Effector CD8-positive, alpha-beta T cell (primary cell): ENCODE data around the gene BICDL2.
"Not testable (repeated sequence)": the region's sequence is repeated elsewhere in the genome, so short reads cannot be mapped to it uniquely, and the experiment has no call there.

Experiments
- DNase-seq: peaks from one replicate; lab custom pipeline; 2025; lab: John Stamatoyannopoulos, UW
- total RNA-seq, 4 experiments: gene quantifications; one replicate each; lab custom pipeline; 2026; lab: John Stamatoyannopoulos, UW

The BICDL2 gene, protein sequence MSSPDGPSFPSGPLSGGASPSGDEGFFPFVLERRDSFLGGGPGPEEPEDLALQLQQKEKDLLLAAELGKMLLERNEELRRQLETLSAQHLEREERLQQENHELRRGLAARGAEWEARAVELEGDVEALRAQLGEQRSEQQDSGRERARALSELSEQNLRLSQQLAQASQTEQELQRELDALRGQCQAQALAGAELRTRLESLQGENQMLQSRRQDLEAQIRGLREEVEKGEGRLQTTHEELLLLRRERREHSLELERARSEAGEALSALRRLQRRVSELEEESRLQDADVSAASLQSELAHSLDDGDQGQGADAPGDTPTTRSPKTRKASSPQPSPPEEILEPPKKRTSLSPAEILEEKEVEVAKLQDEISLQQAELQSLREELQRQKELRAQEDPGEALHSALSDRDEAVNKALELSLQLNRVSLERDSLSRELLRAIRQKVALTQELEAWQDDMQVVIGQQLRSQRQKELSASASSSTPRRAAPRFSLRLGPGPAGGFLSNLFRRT
- total RNA-seq: 0 to 0.98 (median 0.27) reads per million in 4 experiments

DNA sequence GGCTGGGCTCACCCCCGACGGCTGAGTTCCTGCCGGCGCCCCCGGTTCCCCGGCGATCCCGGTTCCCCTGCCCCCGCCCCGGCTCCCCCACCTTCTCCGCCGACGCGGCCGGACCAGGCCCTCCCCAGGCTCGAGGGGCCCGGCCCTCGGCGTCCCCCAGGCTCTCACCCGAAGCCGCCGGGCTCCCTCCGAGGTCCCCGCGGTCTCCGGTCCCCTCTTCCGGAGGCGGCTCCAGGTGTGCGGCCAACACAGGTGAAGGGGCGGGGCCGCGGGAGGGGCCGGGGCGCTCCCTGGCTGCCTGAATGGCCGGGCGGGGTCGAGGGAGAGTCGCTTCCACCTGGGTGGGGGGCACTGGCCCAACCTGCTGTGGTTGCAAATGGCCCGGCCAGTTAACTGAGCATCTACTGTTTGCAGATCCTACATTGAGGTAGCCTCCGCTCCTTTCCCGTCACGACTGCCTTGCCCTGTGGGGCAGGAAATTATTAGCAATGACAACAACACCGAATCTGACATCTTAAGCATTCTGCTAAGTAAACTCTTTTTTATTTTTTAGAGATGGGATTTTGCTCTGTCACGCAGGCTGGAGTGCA is at the start of gene BICDL2:
TSS of gene BICDL2 (minus strand) at position 219 of the 590 bp plus-strand sequence. CDS start 1,448 bp downstream, outside the sequence.
- DNase-seq: no peak

DNA sequence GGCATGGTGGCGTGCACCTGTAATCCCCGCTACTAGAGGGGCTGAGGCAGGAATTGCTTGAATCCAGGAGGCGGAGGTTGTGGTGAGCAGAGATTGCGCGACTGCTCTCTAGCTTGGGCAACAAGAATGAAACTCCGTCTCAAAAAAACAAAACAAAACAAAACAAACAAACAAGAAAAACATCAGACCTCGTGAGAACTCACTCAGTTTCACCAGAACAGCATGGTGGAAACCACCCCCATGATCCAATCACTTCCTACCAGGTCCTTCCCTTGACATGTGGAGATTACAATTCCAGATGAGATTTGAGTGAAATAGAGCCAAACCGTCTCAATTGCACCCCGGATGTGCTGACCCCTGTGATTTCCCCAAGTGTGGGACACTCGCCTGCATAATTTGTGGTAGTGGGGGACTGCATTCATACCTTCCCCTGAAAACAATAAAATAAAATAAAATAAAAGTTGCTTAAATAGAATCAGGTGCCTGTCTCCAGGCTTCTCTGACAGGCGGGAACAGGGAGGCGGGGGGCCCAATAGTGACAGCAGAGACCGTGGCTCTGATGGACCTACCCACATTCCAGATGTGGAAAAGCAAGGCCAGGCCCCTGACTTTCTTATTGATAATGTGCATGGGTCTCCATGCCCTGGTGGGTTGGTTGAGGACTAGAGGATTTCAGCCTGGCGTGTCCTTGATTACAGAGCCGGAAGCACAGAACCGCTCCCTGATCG is 49.3 kb upstream of the BICDL2 start:
- no peak for DNase-seq

DNA sequence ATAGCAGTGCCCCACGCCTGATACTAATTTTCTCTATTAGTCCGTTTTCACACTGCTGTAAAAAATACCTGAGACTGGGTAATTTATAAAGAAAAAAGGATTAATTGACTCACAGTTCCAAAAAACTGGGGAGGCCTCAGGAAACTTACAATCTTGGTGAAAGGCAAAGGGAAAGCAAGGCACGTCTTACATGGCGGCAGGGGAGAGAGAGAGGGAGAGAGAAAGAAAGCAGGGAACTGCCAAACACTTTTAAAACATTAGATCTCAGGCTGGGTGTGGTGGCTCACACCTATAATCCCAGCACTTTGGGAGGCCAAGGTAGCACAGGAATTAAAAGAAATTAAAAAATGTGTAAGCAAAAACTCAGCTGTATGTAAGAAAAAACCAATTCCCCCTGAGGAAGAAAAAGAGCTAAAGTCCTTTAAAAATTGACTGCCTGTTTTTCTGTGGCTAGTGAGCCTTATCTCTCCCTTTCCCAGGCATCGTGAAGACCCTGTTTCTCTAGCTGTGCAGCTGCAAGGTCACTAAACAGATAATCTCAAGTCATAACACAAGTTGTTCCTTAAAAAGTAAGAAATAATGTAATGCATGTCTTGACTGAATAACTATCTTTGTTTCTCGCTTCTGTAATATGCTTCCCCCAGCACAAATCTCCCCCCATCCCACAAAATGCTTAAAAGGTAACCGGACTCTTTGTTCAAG is 48.4 kb upstream of the BICDL2 start:
- no peak for DNase-seq

DNA sequence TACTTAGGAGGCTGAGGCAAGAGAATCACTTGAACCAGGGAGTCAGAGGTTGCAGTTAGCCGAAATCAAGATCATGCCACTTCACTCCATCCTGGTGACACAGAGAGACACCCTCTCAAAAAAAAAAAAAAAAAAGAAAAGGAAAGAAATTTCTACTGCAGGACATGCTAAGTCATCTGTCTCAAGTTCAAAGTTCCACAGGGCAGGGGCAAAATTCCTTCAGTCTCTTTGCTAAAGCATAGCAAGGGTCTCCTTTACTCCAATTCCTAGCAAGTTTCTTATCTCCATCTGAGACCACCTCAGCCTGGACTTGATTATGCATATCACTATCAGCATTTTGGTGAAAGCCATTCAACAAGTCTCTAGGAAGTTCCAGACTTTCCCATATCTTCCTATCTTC is 47.7 kb upstream of the BICDL2 start:
- no peak for DNase-seq

DNA sequence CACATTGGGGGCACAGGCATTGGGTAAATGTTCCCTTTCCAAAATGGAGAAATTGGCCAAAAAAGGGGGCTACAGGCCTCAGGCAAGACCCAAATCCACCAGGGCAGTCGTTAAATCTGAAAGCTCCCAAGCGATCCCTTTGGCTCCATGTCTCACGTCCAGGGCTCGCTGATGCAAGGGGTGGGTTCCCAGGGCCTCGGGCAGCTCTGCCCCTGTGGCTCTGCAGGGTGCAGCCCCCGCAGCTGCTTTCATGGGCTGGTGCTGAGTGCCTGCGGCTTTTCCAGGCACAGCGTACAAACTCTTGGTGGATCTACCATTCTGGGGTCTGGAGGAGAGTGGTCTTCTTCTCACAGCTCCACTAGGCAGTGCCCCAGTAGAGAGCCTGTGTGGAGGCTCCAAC is 46.7 kb upstream of the BICDL2 start:
- not testable (repeated sequence) for DNase-seq

DNA sequence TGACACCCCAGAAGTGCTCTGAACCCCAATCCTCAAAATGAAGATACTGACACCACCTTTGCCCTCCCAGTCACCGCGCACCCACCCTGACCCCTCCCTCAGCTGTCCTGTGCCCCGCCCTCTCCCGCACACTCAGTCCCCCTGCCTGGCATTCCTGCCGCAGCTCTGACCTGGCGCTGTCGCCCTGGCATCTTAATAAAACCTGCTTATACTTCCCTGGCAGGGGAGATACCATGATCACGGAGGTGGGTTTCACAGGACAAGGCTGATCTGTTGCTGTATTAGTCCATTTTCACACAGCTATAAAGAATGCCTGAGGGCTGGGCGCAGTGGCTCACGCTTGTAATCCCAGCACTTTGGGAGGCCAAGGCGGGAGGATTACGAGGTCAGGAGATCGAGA is 45.2 kb upstream of the BICDL2 start:
- DNase-seq: not testable (repeated sequence)

DNA sequence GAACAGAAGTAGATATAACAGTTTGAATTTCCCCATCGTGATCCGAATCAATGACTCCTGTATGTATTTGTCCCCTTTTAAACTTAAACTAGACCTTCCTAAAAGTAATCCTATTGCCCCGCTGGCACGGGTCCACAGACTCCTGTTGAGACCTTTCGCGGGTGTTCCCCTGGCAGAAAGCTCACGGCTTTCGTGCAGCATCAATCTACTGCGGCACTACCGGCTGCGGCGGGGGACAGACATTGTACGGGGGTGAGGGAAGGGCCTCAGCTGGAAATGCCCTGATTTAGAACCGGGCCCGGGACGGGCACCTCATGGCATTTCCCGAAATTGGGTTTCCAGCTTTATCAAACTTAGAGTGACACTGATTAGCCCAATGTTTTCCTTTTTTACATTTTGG is 43.3 kb upstream of the BICDL2 start:
- DNase-seq: no peak

DNA sequence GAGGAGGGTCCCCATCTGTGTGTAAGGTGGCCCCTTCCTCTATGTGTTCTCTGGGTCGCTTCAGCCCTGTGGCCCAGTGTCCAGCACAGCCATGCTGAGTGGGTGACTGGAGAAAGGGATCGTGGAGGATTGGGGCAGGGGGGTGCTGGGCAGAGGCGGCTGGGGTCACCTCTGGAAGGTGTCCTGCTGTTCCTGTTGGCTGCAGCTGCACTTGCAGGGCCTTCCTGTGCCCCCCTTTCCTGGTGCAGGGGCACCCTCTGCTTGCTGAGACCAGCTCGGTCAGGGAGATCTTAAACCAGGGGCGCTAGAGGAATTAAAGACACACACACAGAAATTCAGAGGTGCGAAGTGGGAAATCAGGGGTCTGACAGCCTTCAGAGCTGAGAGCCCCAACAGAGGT is 39.8 kb upstream of the BICDL2 start:
- no peak for DNase-seq

DNA sequence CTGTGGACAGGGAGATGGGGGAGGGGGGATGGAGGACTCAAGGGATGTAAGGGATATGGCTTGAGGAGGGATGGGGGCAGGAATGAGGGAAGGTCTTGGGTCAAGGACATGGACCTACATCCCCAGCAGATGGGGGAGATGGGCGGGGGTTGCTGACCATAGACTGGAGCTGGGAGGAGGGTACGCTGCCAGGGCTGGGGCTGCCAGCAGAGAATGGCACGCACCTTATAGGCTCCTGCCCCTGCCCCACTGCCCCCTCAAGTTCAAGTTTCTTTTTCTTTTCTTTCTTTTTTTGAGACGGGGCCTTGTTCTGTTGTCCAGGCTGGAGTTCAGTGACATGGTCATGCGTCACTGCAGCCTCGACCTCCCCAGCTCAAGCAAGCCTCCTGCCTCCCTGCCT is 39.2 kb upstream of the BICDL2 start:
- DNase-seq: not testable (repeated sequence)

DNA sequence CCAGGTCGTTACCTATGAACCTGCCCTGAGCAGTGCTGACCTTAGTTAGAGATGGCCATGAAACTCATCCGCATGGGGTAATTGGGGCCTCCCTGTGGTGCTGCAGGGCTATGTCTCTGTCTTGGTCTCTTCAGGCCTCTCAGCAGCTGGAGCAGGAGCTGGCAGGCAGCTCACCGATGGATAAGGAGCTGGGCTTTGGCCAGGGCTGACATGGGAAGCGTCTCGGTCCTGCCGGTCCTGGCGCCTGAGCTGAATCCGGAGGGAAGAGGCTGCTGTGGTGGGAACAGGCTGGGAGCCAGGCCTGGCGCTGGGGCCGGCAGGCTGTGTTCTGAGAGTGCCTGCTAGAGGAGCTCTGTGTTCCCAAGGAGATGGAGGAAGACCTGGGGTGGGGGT is 38.8 kb upstream of the BICDL2 start:
- no peak for DNase-seq

DNA sequence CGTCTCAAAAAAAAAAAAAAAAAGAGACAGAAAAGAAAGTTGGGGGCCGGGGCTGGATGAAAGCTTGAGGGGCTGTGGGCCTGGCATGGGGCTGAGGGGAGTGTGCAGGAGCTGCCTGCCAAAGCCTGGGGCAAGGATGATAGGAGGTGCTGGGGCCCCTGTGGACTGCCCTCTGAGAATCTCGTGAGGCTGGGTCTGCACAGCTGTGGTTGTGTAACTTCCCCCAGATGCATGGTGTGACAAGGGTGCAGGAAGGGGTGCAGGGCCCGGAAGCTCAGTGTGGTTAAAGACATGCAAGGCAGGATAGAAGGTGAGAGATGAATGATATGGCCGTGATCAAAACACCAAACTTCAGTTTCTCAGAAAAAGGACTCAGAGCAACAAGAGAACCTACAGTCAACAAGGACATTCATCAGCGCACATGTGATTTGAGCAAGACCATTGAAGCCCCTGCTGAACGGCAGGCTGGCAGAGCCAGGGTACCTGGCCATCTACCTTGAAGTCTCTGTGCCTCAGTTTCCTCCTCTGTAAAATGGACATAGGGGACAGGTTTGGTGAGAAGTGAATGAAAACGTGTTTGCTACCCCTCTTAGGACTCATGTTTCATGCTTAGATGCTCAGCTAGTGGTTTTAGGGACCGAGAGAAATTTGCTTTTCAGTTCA is 38.2 kb upstream of the BICDL2 start:
- peak; percentile 51 for DNase-seq

DNA sequence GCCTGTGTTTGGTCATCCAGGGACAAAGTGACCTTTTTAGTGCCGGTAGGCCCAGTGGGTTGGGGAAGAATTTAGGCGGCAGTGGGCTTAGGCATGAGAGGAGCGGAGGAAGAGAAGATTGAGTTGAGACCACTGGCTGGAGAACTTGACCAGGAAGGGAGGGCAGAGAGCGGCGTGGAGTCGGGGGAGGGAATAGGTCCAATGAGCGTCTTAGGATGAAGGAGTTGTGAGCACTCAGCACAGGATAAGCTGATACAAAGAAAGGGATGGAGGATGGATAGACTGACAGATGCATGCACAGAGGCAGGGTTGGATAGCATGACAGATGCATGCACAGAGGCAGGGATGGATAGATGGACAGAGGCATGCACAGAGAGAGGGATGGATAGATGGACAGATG is 36.7 kb upstream of the BICDL2 start:
- DNase-seq: no peak

DNA sequence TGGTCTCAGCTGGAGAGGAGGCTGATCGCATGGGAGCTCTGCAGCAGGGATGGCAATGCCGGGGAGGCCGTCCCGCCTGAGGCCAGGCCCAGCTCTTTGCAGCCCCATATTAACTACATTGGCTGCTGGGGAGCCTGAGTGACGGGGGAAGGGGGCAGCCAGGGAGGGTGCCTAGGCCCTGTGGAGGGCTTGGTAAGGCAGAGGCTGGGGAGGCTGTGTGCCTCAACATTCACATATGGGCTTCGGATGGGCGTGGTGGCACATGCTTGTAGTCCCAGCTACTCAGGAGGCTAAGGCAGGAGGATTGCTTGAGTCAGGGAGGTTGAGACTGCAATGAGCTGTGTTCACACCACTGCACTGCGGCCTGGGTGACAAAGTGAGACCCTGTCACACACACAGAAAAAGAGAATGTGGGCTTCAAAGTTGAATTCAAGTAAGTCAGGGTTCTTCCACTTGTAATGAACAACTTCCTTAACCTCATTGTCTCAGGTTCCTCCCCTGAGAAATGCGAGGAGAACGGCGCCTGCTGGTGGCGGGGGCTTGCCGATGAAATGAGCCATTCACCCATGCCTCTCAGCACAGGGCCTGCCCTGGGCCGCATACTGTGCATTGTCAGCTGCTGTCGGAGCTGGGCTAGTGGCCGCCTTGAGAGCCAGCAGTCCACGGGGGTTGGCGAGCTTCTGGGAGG is 36.0 kb upstream of the BICDL2 start:
- not testable (repeated sequence) for DNase-seq

DNA sequence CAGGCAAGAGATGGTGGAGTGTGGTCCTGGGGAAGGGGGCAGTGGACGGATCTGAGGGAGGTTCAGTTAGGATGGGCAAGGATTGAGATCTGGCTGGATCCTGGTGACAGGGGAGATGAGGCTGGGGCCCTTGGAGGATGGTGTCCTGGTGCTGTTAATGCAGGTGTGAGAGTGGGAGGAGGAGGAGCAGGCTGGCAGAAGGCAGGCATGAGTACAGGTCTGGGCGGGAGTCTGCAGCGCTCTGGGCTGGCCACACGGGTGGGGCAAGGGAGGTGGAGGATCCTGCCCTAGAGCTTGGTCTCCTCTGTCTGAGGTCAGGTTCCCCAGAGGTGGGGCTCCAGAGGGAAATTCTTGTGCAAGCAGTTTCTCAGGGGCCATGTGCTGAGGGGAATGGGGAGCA is 35.4 kb upstream of the BICDL2 start:
- not testable (repeated sequence) for DNase-seq

DNA sequence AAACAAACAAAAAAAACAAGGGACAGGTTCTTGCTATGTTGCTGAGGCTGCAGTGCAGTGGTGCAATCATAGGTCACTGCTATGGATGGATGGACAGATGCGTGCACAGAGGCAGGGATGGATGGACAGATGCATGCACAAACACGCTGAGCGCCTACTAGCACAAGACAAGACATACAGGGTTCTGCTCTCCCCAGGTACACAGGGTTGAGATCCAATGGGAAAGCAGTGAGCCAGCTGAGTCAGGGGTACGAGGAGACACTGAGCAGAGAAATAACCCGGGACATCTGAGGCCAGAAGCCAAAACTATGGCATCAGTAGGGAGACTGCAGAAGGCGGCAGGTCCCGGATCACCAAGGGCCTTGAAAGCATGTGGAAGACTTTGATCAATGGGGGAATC is 34.9 kb upstream of the BICDL2 start:
- DNase-seq: no peak

DNA sequence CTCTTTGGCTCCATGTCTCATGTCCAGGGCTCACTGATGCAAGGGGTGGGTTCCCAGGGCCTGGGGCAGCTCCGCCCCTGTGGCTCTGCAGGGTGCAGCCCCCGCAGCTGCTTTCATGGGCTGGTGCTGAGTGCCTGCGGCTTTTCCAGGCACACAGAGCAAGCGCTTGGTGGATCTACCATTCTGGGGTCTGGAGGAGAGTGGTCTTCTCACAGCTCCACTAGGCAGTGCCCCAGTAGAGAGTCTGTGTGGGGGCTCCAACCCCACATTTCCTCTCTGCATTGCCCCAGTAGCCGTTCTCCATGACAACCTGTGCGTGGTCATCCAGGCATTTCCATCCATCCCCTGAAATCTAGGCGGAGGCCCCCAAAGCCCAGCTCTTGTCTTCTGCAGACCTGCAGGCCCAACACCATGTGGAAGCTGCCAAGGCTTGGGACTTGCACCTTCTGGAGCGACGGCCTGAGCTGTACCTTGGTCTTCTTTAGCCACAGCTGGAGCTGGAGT is 33.9 kb upstream of the BICDL2 start:
- no peak for DNase-seq

DNA sequence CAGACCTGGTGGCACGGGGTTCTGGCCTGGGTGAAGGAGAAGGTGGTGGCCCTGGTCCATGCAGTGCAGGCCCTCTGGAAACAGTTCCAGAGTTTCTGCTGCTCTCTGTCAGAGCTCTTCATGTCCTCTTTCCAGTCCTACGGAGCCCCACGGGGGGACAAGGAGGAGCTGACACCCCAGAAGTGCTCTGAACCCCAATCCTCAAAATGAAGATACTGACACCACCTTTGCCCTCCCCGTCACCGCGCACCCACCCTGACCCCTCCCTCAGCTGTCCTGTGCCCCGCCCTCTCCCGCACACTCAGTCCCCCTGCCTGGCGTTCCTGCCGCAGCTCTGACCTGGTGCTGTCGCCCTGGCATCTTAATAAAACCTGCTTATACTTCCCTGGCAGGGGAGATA is 32.4 kb upstream of the BICDL2 start:
- not testable (repeated sequence) for DNase-seq

DNA sequence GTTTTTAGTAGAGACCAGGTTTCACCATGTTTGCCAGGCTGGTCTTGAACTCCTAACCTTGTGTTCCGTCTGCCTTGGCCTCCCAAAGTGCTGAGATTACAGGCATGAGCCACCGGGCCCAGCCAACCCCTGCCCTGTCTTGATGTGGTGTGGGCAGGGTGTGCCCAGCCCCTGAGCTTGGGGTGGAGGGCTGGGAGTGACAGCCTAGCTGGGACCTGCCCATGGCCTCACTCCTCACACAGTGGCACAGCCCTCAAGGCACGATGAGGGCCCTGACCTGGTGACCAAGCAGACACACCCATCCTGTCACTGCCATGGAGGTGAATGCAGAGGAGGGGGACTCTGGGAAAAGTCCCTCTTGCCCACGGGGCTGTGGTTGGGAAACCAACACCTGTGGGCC is 31.7 kb upstream of the BICDL2 start:
- no peak for DNase-seq

DNA sequence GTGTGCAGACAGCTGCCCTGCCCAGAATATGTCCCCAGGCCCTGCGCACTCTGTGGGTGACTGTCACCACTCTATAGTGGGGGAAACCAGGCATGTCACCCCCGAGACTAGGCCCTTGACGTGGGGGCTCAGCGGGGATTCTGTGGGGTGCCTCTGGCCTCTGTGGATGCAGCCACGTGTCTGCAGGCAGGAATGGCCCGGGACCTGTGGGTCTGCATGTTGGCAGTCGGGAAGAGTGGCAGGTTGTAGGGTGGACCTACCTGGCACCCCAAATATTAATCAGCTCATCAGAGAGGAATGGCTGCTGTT is 29.6 kb upstream of the BICDL2 start:
- DNase-seq: no peak

DNA sequence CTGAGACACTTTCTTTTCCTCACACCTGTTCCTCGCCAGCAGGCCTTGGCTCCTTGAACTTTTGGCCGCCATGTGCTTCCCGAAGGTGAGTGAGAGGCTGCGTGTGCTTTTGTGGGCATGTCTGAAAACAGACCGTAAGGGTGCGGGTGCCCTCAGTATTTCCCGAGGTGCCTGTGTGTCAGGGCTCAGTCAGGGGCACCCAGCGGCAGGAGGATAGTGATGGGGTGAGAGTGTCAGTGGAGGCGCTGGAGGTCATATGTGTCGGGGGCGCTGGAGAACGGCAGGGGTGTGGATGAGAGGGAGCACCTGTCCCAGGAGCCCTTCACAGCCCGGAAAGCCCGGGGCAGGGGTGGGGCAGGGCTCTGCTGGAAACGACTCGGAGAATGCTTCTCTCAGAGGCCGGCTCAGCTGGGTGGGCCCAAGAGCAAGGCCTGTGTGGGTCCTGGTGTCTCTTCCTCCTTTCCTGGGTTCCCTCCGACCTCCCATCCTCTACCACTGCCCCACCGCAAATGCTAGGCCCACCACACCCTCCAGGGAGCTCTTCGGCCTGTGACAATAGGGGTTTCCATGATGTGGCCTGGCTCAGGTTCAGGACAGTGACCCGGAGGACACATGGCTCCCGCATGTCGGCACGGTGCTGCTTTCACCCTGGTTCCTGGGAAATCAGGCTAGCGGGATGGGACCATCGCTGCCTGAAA is 29.1 kb upstream of the BICDL2 start:
- no peak for DNase-seq
